Activated CD4-positive, alpha-beta T cell treated with anti-CD3 and anti-CD28 coated beads, Interleukin-2, Interleukin-6, amounts not matched to agents 100 ng/mL and 50 ng/mL, durations not matched to agents 16 hours and 8 hours (primary cell): ENCODE results near the gene IGSF21.

Experiments
- DNase-seq: peaks from one replicate; pipeline ENCODE4 v3.0.0-alpha.2; 2020

Gene IGSF21

DNA sequence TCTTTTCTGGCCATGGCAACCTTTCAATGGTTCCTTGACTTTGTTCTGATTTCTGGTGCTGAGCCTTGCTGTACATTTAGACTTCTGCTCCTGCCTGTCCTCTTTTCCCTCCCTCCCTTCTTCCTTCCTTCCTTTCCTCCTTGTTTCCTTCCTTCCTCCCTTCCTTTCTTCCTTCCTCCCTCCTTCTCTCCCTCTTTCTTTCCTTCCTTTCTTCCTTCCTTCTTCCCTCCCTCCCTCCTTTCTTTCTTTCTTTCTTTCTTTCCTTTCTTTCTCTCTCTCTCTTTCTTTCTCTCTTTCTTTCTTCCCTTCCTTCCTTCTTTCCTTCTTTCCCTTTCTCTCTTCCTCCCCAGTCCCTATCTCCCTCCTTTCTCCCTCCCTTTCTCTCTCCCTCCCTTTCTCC is 10.4 kb upstream of the IGSF21 start:
- DNase-seq, result no peak

- no peak for DNase-seq
These were observed 8.6 kb upstream of the IGSF21 start for GRCh38 chr1:18099026-18099425.

GRCh38 chr1:18100060-18100459 is 7.5 kb upstream of the IGSF21 start:
- DNase-seq, result no peak

GRCh38 chr1:18100491-18101063 is 7.0 kb upstream of the IGSF21 start:
- DNase-seq, result peak; percentile 60

DNA sequence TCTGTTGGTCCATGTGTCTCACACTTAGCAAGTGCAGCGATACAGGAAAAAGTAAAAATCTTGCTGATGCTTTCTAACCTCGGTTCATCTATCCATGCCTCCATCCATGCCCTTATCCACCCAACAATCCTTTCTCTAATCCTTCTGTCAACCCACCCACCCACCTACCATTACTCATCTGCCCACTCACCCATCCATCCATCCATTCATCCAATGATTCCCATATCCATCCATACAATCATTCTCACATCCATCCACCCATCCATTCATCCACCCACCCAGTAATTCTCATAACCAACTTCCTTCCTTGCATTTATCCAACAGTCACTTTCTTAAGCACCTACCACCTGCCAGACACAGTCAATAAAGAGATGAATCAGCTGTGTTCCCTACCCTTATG is 6.1 kb upstream of the IGSF21 start:
- no peak for DNase-seq

DNA sequence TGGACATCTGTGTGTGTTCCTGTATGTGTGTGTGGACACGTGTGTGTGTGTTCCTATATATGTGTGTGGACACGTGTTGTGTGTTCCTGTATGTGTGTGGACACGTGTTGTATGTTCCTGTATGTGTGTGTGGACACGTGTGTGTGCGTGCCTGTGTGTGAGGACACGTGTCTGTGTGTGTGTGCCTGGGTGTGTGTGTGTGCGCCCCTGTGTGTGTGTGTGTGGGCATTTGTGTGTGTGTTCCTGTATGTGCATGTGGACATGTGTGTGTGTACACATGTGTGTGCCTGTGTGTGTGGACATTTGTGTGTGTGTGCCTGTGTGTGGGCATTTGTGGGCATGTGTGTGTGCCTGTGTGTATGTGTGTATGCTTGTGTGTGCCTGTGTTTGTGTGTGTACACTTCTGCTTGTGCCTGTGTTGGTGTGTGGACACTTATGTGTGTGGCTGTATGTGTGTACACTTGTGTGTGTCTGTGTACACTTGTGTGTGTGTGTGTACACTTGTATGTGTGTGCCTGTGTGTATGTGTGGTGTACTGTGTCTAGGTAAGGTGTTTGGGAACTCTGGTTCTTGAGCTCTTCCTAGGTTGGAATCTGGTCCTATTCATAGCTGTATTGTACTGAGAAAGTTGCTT is 3.7 kb upstream of the IGSF21 start:
- DNase-seq, result no peak

DNA sequence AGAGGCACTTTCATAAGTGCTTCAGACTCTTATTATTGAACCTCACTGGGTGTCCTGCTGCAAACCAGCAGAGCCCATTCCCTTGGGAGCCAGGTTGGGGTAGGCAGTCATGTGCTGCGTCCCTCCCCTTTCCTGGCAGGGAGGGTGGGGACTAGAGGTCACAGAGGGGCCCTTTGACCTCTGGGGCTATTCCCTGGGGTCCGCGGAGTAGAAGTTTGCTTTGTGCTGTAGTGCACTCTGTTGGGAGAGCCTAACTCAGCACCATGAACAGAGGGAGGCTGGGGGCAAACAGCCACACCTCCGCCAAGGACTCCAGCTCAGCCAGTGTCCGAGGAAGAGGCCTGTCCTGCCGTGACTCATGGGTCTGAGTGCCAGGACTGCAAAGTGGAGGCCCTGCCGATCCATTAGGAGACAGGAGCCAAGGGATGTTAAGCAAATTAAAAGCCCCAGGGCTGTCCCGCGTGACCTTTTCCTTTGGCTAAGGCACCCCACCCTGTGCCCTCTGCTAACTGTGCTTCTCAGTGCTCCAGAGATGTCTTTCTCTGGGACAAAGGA is 3.0 kb upstream of the IGSF21 start:
- no peak for DNase-seq

DNA sequence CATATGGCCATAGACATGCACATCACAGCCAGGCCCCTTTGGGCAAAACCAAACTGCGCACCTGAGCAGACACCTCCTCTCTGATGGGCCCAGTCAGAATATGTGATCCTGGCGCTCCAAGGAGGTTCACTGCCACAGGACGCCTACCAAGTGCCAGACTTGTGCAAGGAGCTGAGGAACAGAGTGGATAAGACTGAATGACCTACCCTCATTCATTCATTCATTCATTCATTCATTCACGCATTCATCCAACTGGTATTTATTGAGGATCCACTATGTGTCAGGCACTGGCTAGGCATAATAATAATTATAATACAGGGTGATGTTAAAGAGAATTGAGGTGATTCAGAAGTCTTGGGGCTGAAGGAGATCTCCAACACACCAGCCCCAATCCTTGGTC is 2.4 kb upstream of the IGSF21 start:
- DNase-seq, result no peak

DNA sequence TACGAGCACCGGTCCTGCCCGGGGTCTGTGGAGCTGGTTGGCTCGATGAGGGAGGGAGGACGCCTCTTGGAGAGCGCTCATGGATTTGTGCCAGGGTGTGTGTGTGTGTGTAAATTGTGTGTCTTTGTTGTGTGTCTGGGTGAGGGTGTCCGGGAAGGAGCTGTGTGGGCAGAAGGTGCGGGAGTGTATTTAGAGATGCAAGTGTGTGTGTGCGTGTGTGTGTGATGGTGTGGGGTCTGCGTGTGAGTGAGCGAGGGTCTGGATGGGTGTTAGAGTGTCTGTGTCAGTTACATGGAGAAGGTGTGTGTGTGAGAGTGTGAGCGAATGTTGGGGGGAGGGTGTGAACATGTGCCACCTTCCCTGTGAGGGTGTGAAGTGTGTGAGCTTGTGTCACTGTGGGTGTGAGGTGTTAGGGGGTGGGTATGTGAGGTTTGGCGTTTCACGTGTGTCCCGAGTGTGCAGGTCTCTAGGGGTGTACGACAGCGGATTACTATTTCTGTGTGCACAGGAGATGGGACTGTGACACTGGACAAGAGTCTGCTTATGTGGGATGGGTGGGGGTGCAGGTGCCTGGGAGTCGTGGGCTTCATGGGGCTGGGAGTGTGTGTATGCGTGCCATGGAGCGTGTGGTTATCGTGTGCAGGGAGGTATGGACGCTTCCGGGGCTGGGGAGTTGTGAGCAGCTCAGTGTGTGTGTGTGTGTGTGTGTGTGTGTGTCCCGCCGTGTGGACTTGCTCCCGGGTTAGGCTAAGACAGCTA is 880 bp downstream of the IGSF21 start:
- DNase-seq, result no peak

DNA sequence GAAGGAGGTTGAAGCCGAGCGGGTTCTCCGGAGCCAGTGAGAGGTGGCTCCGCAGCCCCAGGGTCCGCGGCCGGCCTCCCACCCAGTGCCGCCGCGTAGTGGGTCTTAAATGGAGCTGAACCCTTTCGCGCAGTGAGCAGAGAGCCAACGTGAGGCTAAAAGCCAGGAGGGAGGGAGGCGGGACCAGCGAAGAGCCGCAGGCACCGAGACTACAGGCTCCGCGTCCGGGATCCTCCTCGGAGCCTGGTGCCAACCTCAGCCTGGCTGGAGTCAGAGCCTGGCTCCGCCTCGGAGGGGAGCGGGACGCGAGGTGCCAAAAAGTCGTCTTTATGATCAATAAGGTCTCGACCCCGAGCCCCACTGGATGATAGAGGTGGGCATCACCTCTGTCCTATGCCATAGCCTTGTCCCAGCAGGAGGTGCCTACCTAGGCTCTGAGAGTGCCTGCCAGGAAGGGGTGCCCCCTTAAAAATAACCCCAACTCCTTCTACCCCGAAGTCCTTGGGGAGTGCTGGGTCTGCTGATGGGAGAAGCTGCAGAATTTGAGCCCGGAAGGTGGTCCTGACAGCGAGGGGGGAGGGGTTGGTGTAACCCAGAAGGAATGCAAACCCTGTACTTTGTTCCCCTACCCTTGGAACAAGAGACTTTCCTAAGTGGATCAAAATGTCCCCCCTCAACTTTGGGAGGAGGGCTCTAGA is 1.6 kb downstream of the IGSF21 start:
- no peak for DNase-seq

DNA sequence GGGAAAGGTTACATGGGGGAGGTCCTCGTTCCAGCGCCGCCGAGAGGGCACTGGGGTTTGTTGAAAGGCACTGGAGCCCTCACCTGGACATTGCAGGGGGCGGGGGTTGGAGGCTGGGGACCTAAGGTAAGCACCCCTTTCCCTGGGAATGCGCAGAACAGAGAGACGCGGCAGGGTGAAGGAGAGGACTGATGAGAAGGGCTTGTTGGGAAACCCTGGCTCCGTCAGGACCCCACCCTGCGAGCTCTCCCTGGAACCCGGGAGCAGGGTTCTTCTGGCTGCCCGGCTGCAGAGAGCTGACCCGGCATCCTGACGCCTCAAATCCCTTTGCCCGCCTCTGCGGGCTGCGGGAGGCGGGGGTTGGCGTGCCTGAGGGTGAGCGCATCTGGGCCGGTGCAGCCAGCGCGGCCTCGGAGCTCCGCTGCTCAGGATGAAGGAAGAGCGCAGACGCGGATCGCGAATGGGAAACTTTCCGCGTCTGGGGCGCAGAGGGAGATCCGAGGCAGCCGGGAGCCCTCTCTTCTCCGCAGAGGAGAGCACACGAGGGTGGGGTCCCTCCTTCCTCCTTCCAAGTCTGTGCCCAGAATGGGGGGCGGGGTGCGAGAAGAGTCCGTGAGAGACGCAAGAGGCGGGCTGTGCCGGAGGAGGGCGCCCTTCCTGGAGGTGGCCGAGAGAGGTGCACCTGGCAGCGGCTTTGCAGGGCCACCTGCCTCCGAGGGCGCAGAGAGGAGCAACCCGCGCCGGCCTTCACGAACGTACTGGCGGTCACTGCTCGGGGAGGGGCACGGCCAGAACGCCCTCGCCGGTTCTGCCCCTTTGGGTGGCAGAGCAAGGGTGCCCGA is 2.4 kb downstream of the IGSF21 start:
- DNase-seq, result peak; percentile 18

DNA sequence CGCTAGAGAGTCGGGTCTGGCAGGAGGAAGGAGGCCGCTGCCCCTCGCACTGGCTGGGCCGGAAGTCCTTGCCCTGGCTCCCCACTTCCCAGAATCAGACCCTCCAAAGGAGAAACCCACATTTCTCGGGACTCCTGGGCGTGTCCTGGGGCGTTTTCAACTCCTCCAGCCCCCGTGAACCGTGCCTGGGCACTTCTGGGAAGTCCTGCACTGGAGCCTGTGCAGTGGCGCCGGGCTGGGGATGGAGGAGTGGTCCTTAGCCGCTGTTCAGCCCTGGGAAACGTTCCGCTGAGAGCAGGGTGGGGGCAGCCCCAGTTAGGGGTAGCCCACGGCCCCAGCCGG is 3.0 kb downstream of the IGSF21 start:
- DNase-seq, result no peak

DNA sequence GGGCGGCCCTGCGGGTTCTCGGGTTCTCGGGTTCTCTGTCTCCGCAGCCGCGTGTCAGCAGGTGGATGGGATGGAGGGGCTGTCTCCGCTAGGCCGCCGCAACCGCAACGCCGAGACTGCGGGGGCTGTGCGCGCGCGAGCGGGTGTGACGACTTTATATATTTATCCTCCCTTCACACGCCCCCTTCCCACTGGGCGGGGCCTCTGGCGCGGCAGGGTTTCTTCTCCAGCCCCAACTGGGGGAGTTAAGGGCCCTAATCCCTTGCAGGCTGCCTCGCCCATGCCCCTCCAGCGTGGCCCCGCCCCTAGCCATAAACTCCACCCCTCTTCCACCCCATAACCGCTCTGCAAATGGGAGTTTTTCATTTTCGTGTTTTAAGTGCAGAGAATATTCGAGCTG is 3.4 kb downstream of the IGSF21 start:
- no peak for DNase-seq

GRCh38 chr1:18111605-18112297 is 4.2 kb downstream of the IGSF21 start:
- no peak for DNase-seq

- DNase-seq, result no peak
These were observed 5.0 kb downstream of the IGSF21 start for GRCh38 chr1:18112611-18113010.

GRCh38 chr1:18114726-18115410 is 7.3 kb downstream of the IGSF21 start:
- no peak for DNase-seq

DNA sequence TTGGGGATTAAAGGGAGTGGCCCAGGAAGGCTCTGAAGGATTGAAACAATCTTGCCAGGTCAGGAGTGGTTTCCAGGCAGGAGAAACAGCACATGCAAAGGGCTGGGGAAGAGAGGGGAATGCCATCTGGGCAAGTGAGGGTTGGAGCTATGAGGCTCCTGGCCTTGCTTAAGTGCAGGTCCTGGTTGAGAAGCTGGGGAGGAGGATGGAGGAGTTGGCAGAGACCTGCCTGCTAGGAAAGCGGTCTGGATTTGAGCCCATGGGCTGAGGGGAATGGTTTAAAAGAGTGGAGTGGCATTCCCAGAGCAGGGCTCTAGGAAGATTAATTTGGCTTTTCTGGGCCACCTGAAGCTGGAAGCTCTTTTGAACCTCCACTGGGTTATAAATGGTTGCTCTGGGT is 9.2 kb downstream of the IGSF21 start:
- no peak for DNase-seq

- no peak for DNase-seq
These were observed 10.5 kb downstream of the IGSF21 start for GRCh38 chr1:18118078-18118477.

DNA sequence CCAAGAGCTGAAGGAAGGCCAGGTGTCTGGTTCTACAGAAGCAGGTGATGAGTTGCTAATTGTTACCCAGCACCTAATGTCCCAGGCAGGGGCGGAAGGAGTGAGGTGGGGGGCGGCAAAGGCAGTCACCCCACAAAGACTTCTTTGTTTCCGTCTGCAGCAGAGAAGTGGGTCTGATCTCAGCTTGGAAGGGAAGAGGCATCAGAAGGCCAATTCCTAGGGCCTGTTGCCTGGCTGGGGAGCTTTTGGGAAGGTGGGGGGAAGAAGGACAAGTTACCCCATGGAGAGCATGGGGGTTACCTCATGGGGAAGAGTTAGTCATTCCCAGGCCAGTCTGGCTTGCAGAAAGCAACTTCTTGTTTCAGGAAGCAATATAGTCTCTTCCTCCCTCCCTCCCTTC is 10.9 kb downstream of the IGSF21 start:
- DNase-seq, result no peak

GRCh38 chr1:18119289-18119688 is 11.7 kb downstream of the IGSF21 start:
- no peak for DNase-seq

- DNase-seq, result no peak
These were observed 12.3 kb downstream of the IGSF21 start for GRCh38 chr1:18119771-18120377.
